ENCODE data around the gene GRAMD1B. TPM values are rescaled to one million over a fixed set of nuclear protein-coding genes. Genes with fewer than 3 reads are reported as not detected.

GRAMD1B gene
- total and polyA plus RNA-seq, 2 experiments from 2014 or later = 9.0 to 20.4 TPM

DNA sequence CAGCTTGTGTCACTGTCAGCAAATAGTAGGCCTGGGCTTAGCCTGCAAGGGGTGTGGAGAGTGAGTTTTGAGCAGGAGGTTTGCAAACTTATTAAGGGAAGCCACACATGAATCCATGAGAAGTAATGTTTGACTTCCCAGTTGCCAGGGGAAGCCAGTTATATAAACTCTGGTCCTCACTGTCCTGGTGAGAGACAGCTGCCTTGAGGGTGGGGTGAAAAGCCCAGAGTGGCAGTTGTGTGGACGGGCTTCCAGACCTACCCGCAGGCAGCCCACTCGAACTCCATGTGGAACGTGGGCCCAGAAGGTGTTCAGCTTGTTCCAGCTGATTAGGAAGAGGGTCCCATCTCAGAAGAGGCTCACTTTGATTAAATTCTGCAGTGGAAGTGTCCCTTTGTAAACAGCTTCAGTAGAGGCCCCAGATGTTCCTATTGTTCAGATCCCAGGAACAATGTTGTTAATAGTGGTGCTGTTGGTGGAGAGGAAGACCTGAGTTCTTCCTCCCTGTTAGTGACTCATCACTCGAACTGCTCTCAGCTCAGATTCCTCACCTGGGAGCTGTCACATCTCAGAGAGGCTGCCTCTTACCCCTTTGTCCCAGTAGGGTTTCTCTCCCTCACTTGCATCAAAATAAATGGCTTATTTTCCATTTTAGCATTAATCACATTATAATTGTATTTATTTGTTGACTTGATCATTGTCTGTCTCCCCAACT is 63.4 kb downstream of the GRAMD1B start:
- no peaks in the 10 kb centered on the region for H3K36me3 ChIP-seq (replicated peaks; ENCODE audit: insufficient read depth, low read depth)

GRCh38 chr11:123494195-123495050 is 64.4 kb downstream of the GRAMD1B start:
- Histone ChIP-seq H3K27me3 (no peaks in the 10 kb centered on the region), H3K27ac (no peak overlapping the region), H2AFZ (no peak overlapping the region), H3K4me1 (ENCODE audit: insufficient read depth) (no peaks in the 10 kb centered on the region), H4K20me1 (ENCODE audit: insufficient read depth, poor library complexity, severe bottlenecking) (no peaks in the 10 kb centered on the region), H3K9me3 (ENCODE audit: low read depth) (no peaks in the 10 kb centered on the region), H3K36me3 (replicated peaks; ENCODE audit: insufficient read depth, low read depth) (no peaks in the 10 kb centered on the region), H3K4me2 (no peak overlapping the region), H3K9me2 (replicated peaks; ENCODE audit: insufficient read depth) (no peaks in the 10 kb centered on the region), H3K79me2 (no peaks in the 10 kb centered on the region), H3K4me3 (no peak overlapping the region)
- TF ChIP-seq EZH2phosphoT487 (IDR thresholded peaks at IDR 0.05; ENCODE audit: low read depth, severe bottlenecking, unreplicated experiment) (no peak), EZH2 (IDR thresholded peaks at IDR 0.05; ENCODE audit: borderline replicate concordance) (no peak)
- TF ChIP-seq, protein P1, sequence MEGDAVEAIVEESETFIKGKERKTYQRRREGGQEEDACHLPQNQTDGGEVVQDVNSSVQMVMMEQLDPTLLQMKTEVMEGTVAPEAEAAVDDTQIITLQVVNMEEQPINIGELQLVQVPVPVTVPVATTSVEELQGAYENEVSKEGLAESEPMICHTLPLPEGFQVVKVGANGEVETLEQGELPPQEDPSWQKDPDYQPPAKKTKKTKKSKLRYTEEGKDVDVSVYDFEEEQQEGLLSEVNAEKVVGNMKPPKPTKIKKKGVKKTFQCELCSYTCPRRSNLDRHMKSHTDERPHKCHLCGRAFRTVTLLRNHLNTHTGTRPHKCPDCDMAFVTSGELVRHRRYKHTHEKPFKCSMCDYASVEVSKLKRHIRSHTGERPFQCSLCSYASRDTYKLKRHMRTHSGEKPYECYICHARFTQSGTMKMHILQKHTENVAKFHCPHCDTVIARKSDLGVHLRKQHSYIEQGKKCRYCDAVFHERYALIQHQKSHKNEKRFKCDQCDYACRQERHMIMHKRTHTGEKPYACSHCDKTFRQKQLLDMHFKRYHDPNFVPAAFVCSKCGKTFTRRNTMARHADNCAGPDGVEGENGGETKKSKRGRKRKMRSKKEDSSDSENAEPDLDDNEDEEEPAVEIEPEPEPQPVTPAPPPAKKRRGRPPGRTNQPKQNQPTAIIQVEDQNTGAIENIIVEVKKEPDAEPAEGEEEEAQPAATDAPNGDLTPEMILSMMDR (IDR thresholded peaks at IDR 0.05; ENCODE audit: poor library complexity) = no peak
- DNase-seq (ENCODE audit: low spot score) = no peak
- WGBS (ENCODE audit: low lambda C conversion rate, missing lambda C conversion rate) = 39% methylated on average over 6 of the region's 6 CpGs

More for the DNA sequence above, 63.4 kb downstream of the GRAMD1B start:
- Histone ChIP-seq H4K20me1 (ENCODE audit: insufficient read depth, poor library complexity, severe bottlenecking) (no peaks in the 10 kb centered on the region), H3K4me1 (ENCODE audit: insufficient read depth) (no peaks in the 10 kb centered on the region), H3K27ac (no peak overlapping the region), H3K4me3 (no peak overlapping the region), H3K4me2 (no peak overlapping the region), H3K79me2 (no peaks in the 10 kb centered on the region), H3K27me3 (no peaks in the 10 kb centered on the region), H3K9me2 (replicated peaks; ENCODE audit: insufficient read depth) (no peaks in the 10 kb centered on the region), H3K9me3 (ENCODE audit: low read depth) (no peaks in the 10 kb centered on the region), H2AFZ (no peak overlapping the region)
- 82% methylated on average over 5 of the region's 5 CpGs for WGBS (ENCODE audit: low lambda C conversion rate, missing lambda C conversion rate)
- no peak for DNase-seq (ENCODE audit: low spot score)
- TF ChIP-seq EZH2 (IDR thresholded peaks at IDR 0.05; ENCODE audit: borderline replicate concordance) = no peak
- TF ChIP-seq, protein P1 (IDR thresholded peaks at IDR 0.05; ENCODE audit: poor library complexity) = no peak
- TF ChIP-seq EZH2phosphoT487 (IDR thresholded peaks at IDR 0.05; ENCODE audit: low read depth, severe bottlenecking, unreplicated experiment) = no peak

DNA sequence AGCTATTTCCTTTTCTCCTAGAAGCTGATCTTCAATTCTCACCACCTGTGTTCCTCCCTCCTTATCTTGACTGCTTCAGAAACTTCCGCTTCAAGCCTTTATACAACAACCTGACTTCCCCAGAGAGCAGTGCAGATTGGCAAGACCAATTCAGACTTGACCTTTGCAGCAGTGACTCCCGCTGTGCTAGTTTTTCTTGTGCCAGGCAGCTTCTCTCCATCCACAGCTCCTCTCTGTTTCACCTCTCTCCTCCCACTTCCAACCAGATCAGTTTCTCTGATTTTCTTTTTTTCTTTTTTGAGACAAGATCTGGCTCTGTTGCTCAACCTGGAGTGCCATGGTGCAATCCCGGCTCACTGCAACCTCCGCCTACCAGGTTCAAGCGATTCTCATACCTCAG is 74.3 kb downstream of the GRAMD1B start:
- H3K4me3 ChIP-seq = no peak overlapping the region
- no peak overlapping the region for H3K27ac ChIP-seq
- no peaks in the 10 kb centered on the region for H3K9me3 ChIP-seq (ENCODE audit: low read depth)
- DNase-seq (ENCODE audit: low spot score) = no peak
- no peaks in the 10 kb centered on the region for H3K27me3 ChIP-seq
- 90% methylated on average over 5 of the region's 5 CpGs for WGBS (ENCODE audit: low lambda C conversion rate, missing lambda C conversion rate)
- no peaks in the 10 kb centered on the region for H3K9me2 ChIP-seq (replicated peaks; ENCODE audit: insufficient read depth)
- H3K79me2 ChIP-seq = no peaks in the 10 kb centered on the region
- H3K4me1 ChIP-seq (ENCODE audit: insufficient read depth) = no peaks in the 10 kb centered on the region
- no peaks in the 10 kb centered on the region for H4K20me1 ChIP-seq (ENCODE audit: insufficient read depth, poor library complexity, severe bottlenecking)
- no peak overlapping the region for H3K4me2 ChIP-seq
- H2AFZ ChIP-seq = no peak overlapping the region
- TF ChIP-seq EZH2 (IDR thresholded peaks at IDR 0.05; ENCODE audit: borderline replicate concordance) = no peak
- TF ChIP-seq, protein P1 (IDR thresholded peaks at IDR 0.05; ENCODE audit: poor library complexity) = no peak
- no peak for TF ChIP-seq EZH2phosphoT487 (IDR thresholded peaks at IDR 0.05; ENCODE audit: low read depth, severe bottlenecking, unreplicated experiment)
- no peaks in the 10 kb centered on the region for H3K36me3 ChIP-seq (replicated peaks; ENCODE audit: insufficient read depth, low read depth)
